Fibroblast of mammary gland (primary cell): Measurements from ENCODE around the gene TEDDM1.
A peak's percentile ranks its signal among the peaks of the same experiment; 100 is the strongest.

Experiments
- DNase-seq: peaks from one replicate; pipeline ENCODE4 v3.0.0-alpha.2; 2010; ENCODE audit warnings: low read depth
- H3K4me3 ChIP-seq: 2 replicates; pipeline ENCODE4 v1.5.1; 2011; ENCODE audit warnings: low read depth, mild to moderate bottlenecking, low read length, moderate library complexity; ENCODE audit not compliant: control insufficient read depth
- CTCF ChIP-seq: conservative IDR thresholded peaks from 2 replicates; pipeline ENCODE4 v1.5.1; 2011; ENCODE audit warnings: low read depth, low read length, inconsistent platforms; ENCODE audit not compliant: control insufficient read depth, insufficient read depth

Gene TEDDM1

GRCh38 chr1:182394055-182394775 is 6.3 kb downstream of the TEDDM1 start:
- H3K4me3 ChIP-seq, result no peak overlapping the region
- TF ChIP-seq CTCF, result no peak
- DNase-seq, result no peak

DNA sequence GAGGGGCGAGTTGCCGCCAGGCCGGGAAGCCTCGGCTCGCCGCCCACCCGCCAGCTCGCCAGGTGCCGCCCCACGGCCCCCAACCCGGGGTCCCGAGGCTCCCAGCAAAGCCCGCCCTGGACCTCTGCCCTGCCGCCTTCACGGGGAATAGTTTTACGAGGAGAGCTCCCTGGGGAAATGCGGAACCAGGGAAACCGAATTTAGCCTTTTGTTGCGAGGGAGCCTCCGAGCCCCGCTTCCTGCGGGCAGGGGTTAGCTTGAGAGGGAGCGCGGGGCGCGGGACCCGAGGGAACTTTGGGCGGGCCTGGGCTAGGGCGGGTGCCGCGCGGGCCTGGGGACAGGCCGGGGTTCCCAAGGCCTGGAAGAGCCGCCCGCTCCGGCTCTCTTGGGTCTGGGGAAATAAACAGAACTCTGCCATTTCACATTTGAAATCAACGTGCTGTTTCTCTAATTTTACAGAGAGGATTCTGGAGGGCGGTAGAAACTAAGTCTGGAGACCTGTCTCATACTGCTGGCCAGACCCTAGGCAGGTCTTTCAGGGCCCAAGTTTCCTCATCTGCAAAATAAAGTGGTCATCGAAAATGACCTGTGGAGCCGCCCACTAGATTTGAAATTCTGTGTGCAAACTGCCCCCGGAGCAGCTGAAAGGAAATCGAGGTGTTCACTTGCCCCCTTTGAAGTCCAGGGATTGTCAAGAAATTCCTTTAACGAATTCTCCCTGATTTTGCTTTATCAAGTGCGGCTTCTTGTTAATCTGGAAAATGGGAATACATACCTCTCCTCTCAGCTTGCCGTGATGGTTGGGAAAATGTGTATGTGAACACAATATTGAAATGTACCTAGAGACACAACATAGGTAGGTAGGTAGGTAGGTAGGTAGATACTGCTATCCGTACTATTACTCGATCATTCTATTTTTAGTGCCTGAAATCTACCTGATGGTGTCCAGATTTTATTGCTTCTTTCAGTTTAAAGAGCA is 8.1 kb downstream of the TEDDM1 start:
- TF ChIP-seq CTCF, result no peak
- H3K4me3 ChIP-seq, result peak overlapping the region; percentile 58
- peak; percentile 41 for DNase-seq

DNA sequence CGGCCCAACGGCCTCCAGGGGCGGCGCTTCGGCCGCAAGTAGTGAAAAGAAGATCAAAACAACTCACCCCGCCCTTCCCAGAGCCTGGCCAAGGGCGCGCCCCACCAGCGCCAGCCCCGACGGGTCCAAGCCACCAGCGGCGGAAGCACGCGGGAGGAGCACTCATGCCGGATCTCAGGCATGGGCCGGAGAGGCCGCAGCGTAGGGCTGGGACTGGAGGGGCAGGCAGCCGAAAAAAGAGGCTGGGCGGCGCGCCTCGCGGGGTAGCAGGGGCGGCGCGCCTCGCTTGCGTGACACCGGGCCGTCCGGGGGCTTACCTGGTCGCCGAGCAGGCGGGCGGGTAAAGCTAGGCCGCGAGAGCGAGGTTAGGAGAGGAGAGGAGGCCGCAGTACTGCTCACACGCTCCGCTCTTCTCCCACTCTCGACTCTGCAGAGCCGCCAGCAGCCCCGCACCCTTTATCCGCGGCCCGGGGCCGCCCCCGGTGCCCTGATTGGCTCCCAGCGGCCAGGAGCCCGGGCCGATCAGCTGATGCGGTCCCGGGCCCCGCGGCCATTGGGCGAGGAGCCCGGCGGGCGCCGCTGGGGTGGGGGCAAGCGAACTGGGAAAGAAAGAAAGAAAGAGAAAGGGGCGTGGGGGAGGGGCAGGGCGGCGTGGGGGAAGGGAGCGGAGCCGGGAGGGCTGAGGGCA is 9.0 kb downstream of the TEDDM1 start, which contains the start of gene GLUL:
GLUL (minus strand) TSS at position 429 of the 688 bp plus-strand sequence. CDS start 3,053 bp downstream, outside the sequence.
- H3K4me3 ChIP-seq, result peak within 1 kb of the TSS; percentile 97
- no peak for TF ChIP-seq CTCF
- peak; percentile 84 for DNase-seq

DNA sequence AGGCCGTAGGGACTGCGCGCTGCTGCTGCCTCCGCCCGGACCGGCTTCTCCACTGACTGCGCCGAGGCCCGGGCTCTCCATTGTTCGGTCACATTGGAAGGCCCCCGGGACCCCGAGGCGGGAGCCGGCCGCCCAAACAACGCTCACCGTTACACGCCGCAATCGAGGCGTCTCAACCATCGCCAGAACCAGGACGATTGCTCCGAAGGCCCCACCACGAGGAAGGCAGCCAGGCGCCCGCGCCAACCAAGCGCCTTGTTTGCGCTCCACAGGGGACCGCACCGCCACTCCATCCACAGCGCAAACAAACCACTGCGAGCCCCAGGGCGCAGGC is 9.5 kb downstream of the TEDDM1 start:
- TF ChIP-seq CTCF, result no peak
- peak overlapping the region; percentile 97 for H3K4me3 ChIP-seq
- DNase-seq, result no peak

DNA sequence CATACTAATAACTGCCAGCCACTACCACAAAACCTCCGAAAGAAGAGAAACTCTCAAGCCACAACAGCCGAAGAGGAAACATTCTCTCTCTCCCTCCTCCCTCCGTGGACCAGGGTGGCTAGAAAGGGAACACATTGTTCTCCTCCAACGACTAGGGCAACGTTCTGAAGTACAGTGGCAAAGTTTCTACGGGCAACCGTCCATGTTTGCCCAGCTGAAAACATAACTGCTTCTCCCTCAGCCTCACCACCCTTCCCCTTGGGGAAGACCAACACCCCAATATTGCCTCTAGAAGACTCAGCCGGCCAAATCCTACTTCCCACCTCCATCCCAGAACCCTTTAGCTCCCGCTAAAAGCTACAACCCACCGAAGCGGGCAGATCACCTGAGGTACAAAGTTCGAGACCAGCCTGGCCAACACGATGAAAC is 10.8 kb downstream of the TEDDM1 start:
- no peak for TF ChIP-seq CTCF
- no peak for DNase-seq
- H3K4me3 ChIP-seq, result peak overlapping the region; percentile 97

DNA sequence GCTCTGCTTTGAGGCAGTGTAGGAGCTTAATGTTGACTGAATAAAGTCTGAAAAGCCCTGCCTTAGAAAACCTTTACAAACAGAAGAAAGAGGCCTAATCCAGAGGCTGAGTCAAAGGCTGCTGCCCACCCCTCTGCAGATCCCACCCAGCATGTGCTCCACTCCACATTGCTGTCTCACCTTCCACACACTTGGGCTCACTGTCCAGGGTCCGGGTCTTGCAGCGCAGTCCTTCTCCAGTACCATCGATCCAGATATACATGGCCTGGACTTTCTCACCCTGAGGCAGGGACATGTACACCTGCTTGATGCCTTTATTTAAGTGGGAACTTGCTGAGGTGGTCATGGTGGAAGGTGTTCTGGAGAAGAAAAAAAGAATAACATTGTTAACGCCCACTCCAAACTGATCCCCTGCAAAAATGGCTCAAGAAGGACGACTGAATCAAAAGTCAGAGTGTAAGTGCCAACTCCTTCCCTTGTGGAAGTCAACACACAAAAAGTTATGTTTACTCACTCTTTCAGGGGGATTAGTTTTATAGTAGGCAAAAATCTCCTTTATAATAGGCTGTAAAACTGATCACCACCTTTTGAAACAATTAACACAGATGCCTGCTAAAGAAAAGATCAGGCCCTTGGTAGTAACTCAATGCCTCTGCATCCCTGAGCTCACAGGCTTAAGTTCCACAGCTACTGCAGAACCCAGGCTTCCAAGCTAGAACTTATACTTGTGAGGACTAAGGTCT is 11.9 kb downstream of the TEDDM1 start:
- no peak for DNase-seq
- peak overlapping the region; percentile 97 for H3K4me3 ChIP-seq
- no peak for TF ChIP-seq CTCF
